Smooth muscle cell (in vitro differentiated cells): ENCODE data around the gene STUM. TPM values are rescaled to one million over a fixed set of nuclear protein-coding genes. Genes with fewer than 3 reads are reported as not detected.
"Not testable (repeated sequence)": the region's sequence is repeated elsewhere in the genome, so short reads cannot be mapped to it uniquely, and the experiment has no call there.

Experiments used
- DNase-seq: peaks from one replicate; lab custom pipeline; 2025; ENCODE audit not compliant: unreplicated experiment; lab: John Stamatoyannopoulos, UW
- H2AFZ ChIP-seq: fragments of 200-600 bp; sonication (generic); 2 replicates; pipeline ENCODE4 v1.6.0; 2016; ENCODE audit warnings: antibody characterized with exemption, low read depth, mild to moderate bottlenecking
- H3F3A ChIP-seq: fragments of 200-600 bp; sonication (generic); 2 replicates; pipeline ENCODE4 v1.6.0; 2017; ENCODE audit warnings: antibody characterized with exemption, low read depth
- H3K27ac ChIP-seq: fragments of 200-600 bp; sonication (generic); 2 replicates; pipeline ENCODE4 v1.5.1; 2016; ENCODE audit warnings: low read depth, mild to moderate bottlenecking
- H3K27me3 ChIP-seq: fragments of 200-600 bp; sonication (generic); 2 replicates; pipeline ENCODE4 v1.6.1; 2016; ENCODE audit warnings: low read depth, mild to moderate bottlenecking
- H3K36me3 ChIP-seq: fragments of 200-600 bp; sonication (generic); 2 replicates; pipeline ENCODE4 v1.5.1; 2016; ENCODE audit warnings: low read depth
- H3K4me1 ChIP-seq: fragments of 200-600 bp; sonication (generic); 2 replicates; pipeline ENCODE4 v1.5.1; 2016; ENCODE audit warnings: low read depth
- H3K4me2 ChIP-seq: fragments of 200-600 bp; sonication (generic); 2 replicates; pipeline ENCODE4 v1.6.0; 2016; ENCODE audit warnings: mild to moderate bottlenecking
- H3K4me3 ChIP-seq: fragments of 200-600 bp; sonication (generic); 2 replicates; pipeline ENCODE4 v1.5.1; 2016; ENCODE audit warnings: mild to moderate bottlenecking
- H3K79me2 ChIP-seq: fragments of 200-600 bp; sonication (generic); 2 replicates; pipeline ENCODE4 v1.6.0; 2016; ENCODE audit warnings: low read depth, mild to moderate bottlenecking
- H3K9ac ChIP-seq: fragments of 200-600 bp; sonication (generic); 2 replicates; pipeline ENCODE4 v1.6.0; 2016; ENCODE audit warnings: low read depth
- H3K9me3 ChIP-seq: fragments of 200-600 bp; sonication (generic); replicated peaks from 2 replicates; pipeline ENCODE4 v1.5.1; 2016; ENCODE audit warnings: low read depth
- H4K20me1 ChIP-seq: fragments of 200-600 bp; sonication (generic); 2 replicates; pipeline ENCODE4 v1.6.0; 2016; ENCODE audit warnings: low read depth
- WGBS: methylation state at CpG from one replicate; pipeline ENCODE4 v1.1.7; 2016; ENCODE audit warnings: low lambda C conversion rate; 5-methylcytosine and 5-hydroxymethylcytosine counted together
- polyA plus RNA-seq: library from polyadenylated mRNA; unstranded; fragments of >200 nt; fragmentation: Nextera tagmentation; extraction: Ambion mirVana; gene quantifications from 2 replicates; pipeline ENCODE4 v1.2.1, GENCODE V29; 2016
- total RNA-seq: library from RNA; depleted of rRNA; stranded (reverse); fragments of >200 nt; gene quantifications from 2 replicates; pipeline ENCODE4 v1.2.3, GENCODE V29; 2014
- TF ChIP-seq, protein P1 (sequence below): fragments of 200-600 bp; sonication (generic); IDR thresholded peaks from 2 replicates; pipeline ENCODE4 v1.5.1; 2017; ENCODE audit warnings: borderline replicate concordance, mild to moderate bottlenecking, antibody characterized with exemption; ENCODE audit not compliant: insufficient read depth, poor library complexity, severe bottlenecking

STUM gene
- total and polyA plus RNA-seq, 2 experiments from 2014 or later: 0.04 TPM; not detected in 1

DNA sequence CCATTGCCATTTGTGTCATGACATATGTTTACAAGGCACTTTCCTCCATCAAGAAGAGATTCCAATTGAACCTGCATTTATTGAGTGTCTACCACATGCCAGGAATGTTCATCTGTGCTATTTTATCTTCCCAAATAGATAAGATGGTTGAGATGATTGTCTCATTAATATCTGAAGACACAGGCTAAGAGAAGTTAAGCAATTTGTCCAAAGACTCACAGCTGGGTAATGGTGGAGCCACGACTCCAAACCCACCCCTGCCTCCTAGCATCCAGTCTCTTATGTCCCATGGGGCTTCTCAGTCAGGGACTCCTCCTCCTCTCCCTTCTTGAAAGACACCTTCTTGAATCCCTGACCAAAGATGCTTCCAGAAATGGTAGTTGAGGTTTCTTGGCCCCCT, 68.1 kb downstream of the STUM start:
- Histone ChIP-seq H3K27ac (no peak overlapping the region), H3K36me3 (no peaks in the 10 kb centered on the region)
- 91% methylated on average over 1 of the region's 1 CpG for WGBS

DNA sequence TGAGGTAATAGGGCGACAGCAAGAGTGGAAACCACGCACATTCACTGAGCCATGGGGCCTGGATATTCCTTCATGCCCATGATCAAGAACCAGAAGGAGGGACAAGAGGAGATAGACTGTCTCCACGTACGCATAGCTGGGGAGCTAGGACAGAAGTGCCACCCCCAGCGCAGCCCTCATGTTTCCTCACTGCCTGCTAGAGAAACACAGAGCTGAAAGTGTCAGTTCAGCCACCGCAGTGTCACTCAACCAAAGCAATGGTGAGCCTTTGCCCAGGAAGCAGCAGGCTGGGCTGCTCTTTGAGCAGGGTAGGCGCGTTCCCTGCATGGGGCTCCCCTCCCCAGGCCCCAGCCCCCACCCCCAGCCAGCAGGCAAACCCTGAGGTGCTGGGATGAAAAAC, 68.5 kb downstream of the STUM start:
- H2AFZ ChIP-seq: no peak overlapping the region
- no peak overlapping the region for H3K27ac ChIP-seq
- H3K4me3 ChIP-seq: no peak overlapping the region
- no peaks in the 10 kb centered on the region for H3K36me3 ChIP-seq
- H3K4me2 ChIP-seq: no peak overlapping the region
- H3K9me3 ChIP-seq: no peaks in the 10 kb centered on the region
- no peaks in the 10 kb centered on the region for H4K20me1 ChIP-seq
- H3K9ac ChIP-seq: no peak overlapping the region
- no peaks in the 10 kb centered on the region for H3K79me2 ChIP-seq
- H3K4me1 ChIP-seq: no peaks in the 10 kb centered on the region
- H3F3A ChIP-seq: no peaks in the 10 kb centered on the region
- no peaks in the 10 kb centered on the region for H3K27me3 ChIP-seq
- TF ChIP-seq, protein P1, sequence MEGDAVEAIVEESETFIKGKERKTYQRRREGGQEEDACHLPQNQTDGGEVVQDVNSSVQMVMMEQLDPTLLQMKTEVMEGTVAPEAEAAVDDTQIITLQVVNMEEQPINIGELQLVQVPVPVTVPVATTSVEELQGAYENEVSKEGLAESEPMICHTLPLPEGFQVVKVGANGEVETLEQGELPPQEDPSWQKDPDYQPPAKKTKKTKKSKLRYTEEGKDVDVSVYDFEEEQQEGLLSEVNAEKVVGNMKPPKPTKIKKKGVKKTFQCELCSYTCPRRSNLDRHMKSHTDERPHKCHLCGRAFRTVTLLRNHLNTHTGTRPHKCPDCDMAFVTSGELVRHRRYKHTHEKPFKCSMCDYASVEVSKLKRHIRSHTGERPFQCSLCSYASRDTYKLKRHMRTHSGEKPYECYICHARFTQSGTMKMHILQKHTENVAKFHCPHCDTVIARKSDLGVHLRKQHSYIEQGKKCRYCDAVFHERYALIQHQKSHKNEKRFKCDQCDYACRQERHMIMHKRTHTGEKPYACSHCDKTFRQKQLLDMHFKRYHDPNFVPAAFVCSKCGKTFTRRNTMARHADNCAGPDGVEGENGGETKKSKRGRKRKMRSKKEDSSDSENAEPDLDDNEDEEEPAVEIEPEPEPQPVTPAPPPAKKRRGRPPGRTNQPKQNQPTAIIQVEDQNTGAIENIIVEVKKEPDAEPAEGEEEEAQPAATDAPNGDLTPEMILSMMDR: no peak
- WGBS: 82% methylated on average over 8 of the region's 8 CpGs
- DNase-seq: no peak

More for the DNA sequence above, 68.1 kb downstream of the STUM start:
- Histone ChIP-seq H3K9ac (no peak overlapping the region), H3K9me3 (no peaks in the 10 kb centered on the region), H2AFZ (no peak overlapping the region), H3F3A (no peaks in the 10 kb centered on the region), H3K4me3 (no peak overlapping the region), H3K4me2 (no peak overlapping the region), H4K20me1 (no peaks in the 10 kb centered on the region), H3K27me3 (no peaks in the 10 kb centered on the region), H3K4me1 (no peaks in the 10 kb centered on the region), H3K79me2 (no peaks in the 10 kb centered on the region)
- no peak for DNase-seq
- TF ChIP-seq, protein P1: no peak

DNA sequence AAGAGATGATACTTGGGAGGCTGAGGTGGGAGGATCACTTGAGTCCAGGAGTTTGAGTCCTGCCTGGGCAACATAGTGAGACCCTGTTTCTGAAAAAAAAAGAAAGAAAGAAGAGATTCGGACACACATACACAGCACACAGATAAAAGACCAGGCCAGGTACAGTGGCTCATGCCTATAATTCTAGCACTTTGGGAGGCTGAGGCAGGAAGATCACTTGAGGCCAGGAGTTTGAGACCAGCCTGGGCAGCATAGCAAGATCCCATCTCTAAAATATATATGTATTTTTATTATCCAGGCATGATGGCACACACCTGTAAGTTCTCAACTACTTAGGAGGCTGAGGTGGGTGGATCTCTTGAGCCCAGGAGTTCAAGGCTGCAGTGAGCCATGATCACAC, 69.2 kb downstream of the STUM start:
- H3K36me3 ChIP-seq, H3K4me1 ChIP-seq, H3K4me2 ChIP-seq, H3K4me3 ChIP-seq, H2AFZ ChIP-seq, H3K9ac ChIP-seq, DNase-seq, H3K9me3 ChIP-seq, H3K27ac ChIP-seq, H3F3A ChIP-seq, H3K79me2 ChIP-seq, H4K20me1 ChIP-seq, H3K27me3 ChIP-seq: not testable (repeated sequence)
- WGBS: 100% methylated on average over 1 of the region's 1 CpG

DNA sequence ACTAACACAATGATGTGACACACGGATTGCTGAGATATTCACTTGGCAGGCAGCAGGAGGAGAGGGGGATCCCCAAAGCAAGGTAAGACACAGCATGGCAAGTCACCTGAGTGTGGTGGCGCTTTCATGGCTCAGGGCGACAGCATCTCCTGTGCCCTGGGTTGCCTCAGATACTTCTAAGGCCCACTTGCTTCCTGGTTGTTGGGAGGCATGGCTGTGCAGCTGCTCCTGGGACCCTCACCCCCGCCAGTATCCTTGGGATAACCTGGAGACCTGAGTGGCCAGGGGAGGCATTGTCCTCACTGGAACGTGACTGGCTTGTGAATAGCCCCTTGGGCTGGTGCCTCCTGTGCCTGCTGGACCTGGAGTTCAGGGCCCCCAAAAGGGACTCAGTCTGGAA, 69.8 kb downstream of the STUM start:
- no peak overlapping the region for H2AFZ ChIP-seq

More for the DNA sequence above, 69.8 kb downstream of the STUM start:
- Histone ChIP-seq H3K9ac (no peak overlapping the region), H3K4me2 (no peak overlapping the region), H3K9me3 (no peaks in the 10 kb centered on the region), H3F3A (no peaks in the 10 kb centered on the region), H3K36me3 (no peaks in the 10 kb centered on the region), H3K4me3 (no peak overlapping the region), H4K20me1 (no peaks in the 10 kb centered on the region), H3K79me2 (no peaks in the 10 kb centered on the region), H3K4me1 (no peaks in the 10 kb centered on the region), H3K27me3 (no peaks in the 10 kb centered on the region), H3K27ac (no peak overlapping the region)
- WGBS: 72% methylated on average over 5 of the region's 5 CpGs
- no peak for DNase-seq
- TF ChIP-seq, protein P1: no peak
